Activated CD8-positive, alpha-beta T cell treated with anti-CD3 and anti-CD28 coated beads for 36 hours (primary cell): ENCODE data around the gene ACTN4. TPM values are rescaled to one million over a fixed set of nuclear protein-coding genes. Genes with fewer than 3 reads are reported as not detected.

Source experiments
- ATAC-seq: fragments of 200-7000 bp; cut with Tn5 transposase; one replicate; pipeline ENCODE4 v1.10.0; 2021; ENCODE audit warnings: mild to moderate bottlenecking, moderate library complexity
- CTCF ChIA-PET: fragments of 350-600 bp; sonication (Branson Sonifier 250); formaldehyde crosslinking; loops from one replicate; lab custom pipeline; 2021; ENCODE audit warnings: antibody characterized with exemption; lab: Charles Lee
- POLR2A ChIA-PET: fragments of 350-600 bp; sonication (Branson Sonifier 250); formaldehyde crosslinking; loops from one replicate; lab custom pipeline; 2021; ENCODE audit warnings: antibody characterized with exemption; lab: Charles Lee
- DNase-seq: peaks from one replicate; pipeline ENCODE4 v3.0.0-alpha.2; 2020
- H3K27ac Mint-ChIP-seq: one replicate; pipeline ENCODE4 v1.8.0; 2021; ENCODE audit warnings: mild to moderate bottlenecking, mixed read lengths
- H3K27me3 Mint-ChIP-seq: one replicate; pipeline ENCODE4 v1.8.0; 2021; ENCODE audit warnings: mixed read lengths
- H3K36me3 Mint-ChIP-seq: one replicate; pipeline ENCODE4 v1.8.0; 2021; ENCODE audit warnings: low read depth, mixed read lengths
- H3K4me1 Mint-ChIP-seq: one replicate; pipeline ENCODE4 v1.8.0; 2021; ENCODE audit warnings: low read depth, mixed read lengths
- H3K4me3 Mint-ChIP-seq: one replicate; pipeline ENCODE4 v1.8.0; 2021; ENCODE audit warnings: mild to moderate bottlenecking, moderate library complexity, mixed read lengths
- H3K9me3 Mint-ChIP-seq: one replicate; pipeline ENCODE4 v1.8.0; 2021; ENCODE audit warnings: mixed read lengths
- CTCF ChIP-seq: fragments of 200-600 bp; IDR thresholded peaks from one replicate; pipeline ENCODE4 v1.8.0; 2022; ENCODE audit warnings: antibody characterized with exemption, mild to moderate bottlenecking
- intact Hi-C: fragments of 100-400 bp; cut with micrococcal nuclease; formaldehyde crosslinking; loops from one replicate; pipeline ENCODE4 v1.10.0; 2022
- total RNA-seq, 2 experiments: library from RNA; stranded (reverse); gene quantifications; one replicate each; pipeline ENCODE4 v1.2.3, GENCODE V29; 2021

Gene ACTN4
- total RNA-seq, 2 experiments from 2014 or later, result 183 to 189 TPM

GRCh38 chr19:38709119-38709518, 61.7 kb downstream of the ACTN4 start:
- no peaks in the 10 kb centered on the region for H3K27me3 Mint-ChIP-seq
- H3K9me3 Mint-ChIP-seq, result no peaks in the 10 kb centered on the region
- intact Hi-C loops, result no loop called here
- H3K4me1 Mint-ChIP-seq, result no peaks in the 10 kb centered on the region
- no peak overlapping the region for H3K27ac Mint-ChIP-seq
- CTCF ChIA-PET, result no interaction called here
- H3K4me3 Mint-ChIP-seq, result no peak overlapping the region
- DNase-seq (no peak), ATAC-seq (no peak)
- H3K36me3 Mint-ChIP-seq, result peaks cover 16% of the 10 kb centered on the region
- TF ChIP-seq CTCF, result no peak
- POLR2A ChIA-PET, result no interaction called here

- CTCF ChIA-PET, result no interaction called here
- H3K4me3 Mint-ChIP-seq, result no peak overlapping the region
- intact Hi-C loops, result no loop called here
- H3K4me1 Mint-ChIP-seq, result no peaks in the 10 kb centered on the region
- no peaks in the 10 kb centered on the region for H3K9me3 Mint-ChIP-seq
- POLR2A ChIA-PET, result no interaction called here
- peaks cover 17% of the 10 kb centered on the region for H3K36me3 Mint-ChIP-seq
- DNase-seq, result no peak
- no peak for TF ChIP-seq CTCF
- no peak overlapping the region for H3K27ac Mint-ChIP-seq
- no peak for ATAC-seq
- no peaks in the 10 kb centered on the region for H3K27me3 Mint-ChIP-seq
Measured at GRCh38 chr19:38709671-38710415, 62.4 kb downstream of the ACTN4 start.

GRCh38 chr19:38710416-38710702, 62.9 kb downstream of the ACTN4 start:
- ATAC-seq (no peak), DNase-seq (no peak)
- Mint-ChIP-seq H3K9me3 (no peaks in the 10 kb centered on the region), H3K27ac (no peak overlapping the region), H3K36me3 (peaks cover 18% of the 10 kb centered on the region), H3K27me3 (no peaks in the 10 kb centered on the region), H3K4me1 (no peaks in the 10 kb centered on the region), H3K4me3 (no peak overlapping the region)
- no peak for TF ChIP-seq CTCF
- ChIA-PET POLR2A (interaction anchor here (0.9 kb wide), 1 partner anchor 9 kb away, joined by 3 read pairs; no protein-coding TSS in a partner anchor), CTCF (no interaction called here)
- intact Hi-C loops, result no loop called here

GRCh38 chr19:38710928-38711725, 63.7 kb downstream of the ACTN4 start:
- Mint-ChIP-seq H3K36me3 (peaks cover 13% of the 10 kb centered on the region), H3K27me3 (no peaks in the 10 kb centered on the region), H3K9me3 (no peaks in the 10 kb centered on the region), H3K27ac (no peak overlapping the region), H3K4me3 (no peak overlapping the region), H3K4me1 (no peaks in the 10 kb centered on the region)
- no peak for ATAC-seq
- CTCF ChIA-PET, result no interaction called here
- no peak for TF ChIP-seq CTCF
- DNase-seq, result no peak
- intact Hi-C loops, result no loop called here
- POLR2A ChIA-PET, result interaction anchor here (0.9 kb wide), 1 partner anchor 8 kb away, joined by 3 read pairs; no protein-coding TSS in a partner anchor

GRCh38 chr19:38711726-38712153, 64.3 kb downstream of the ACTN4 start:
- Mint-ChIP-seq H3K9me3 (no peaks in the 10 kb centered on the region), H3K4me1 (no peaks in the 10 kb centered on the region), H3K4me3 (no peak overlapping the region), H3K27ac (no peak overlapping the region), H3K27me3 (no peaks in the 10 kb centered on the region), H3K36me3 (peaks cover 13% of the 10 kb centered on the region)
- no peak for ATAC-seq
- no peak for DNase-seq
- intact Hi-C loops, result no loop called here
- POLR2A ChIA-PET, result no interaction called here
- CTCF ChIA-PET, result no interaction called here
- TF ChIP-seq CTCF, result no peak
